RKO (cell line): ENCODE data around the gene ARRDC5.
"Not testable (repeated sequence)": the region's sequence is repeated elsewhere in the genome, so short reads cannot be mapped to it uniquely, and the experiment has no call there.

Experiments
- DNase-seq: peaks from one replicate; pipeline ENCODE4 v3.0.0-alpha.2; 2016; ENCODE audit warnings: low spot score

ARRDC5 gene

GRCh38 chr19:4902796-4903195 lies at the start of gene ARRDC5:
Gene ARRDC5, minus strand, starts transcription at chr19:4902896. Its CDS starts 71 bp downstream, at chr19:4902825.
- DNase-seq, result no peak

- no peak for DNase-seq
Observed at GRCh38 chr19:4951656-4952055, 49.0 kb upstream of the ARRDC5 start.

- DNase-seq, result not testable (repeated sequence)
Observed at GRCh38 chr19:4950650-4951049, 48.0 kb upstream of the ARRDC5 start.

- not testable (repeated sequence) for DNase-seq
Observed at GRCh38 chr19:4941638-4942169, 39.0 kb upstream of the ARRDC5 start.

- no peak for DNase-seq
Observed at GRCh38 chr19:4939466-4939865, 36.8 kb upstream of the ARRDC5 start.

- not testable (repeated sequence) for DNase-seq
Observed at GRCh38 chr19:4938461-4938860, 35.8 kb upstream of the ARRDC5 start.

DNA sequence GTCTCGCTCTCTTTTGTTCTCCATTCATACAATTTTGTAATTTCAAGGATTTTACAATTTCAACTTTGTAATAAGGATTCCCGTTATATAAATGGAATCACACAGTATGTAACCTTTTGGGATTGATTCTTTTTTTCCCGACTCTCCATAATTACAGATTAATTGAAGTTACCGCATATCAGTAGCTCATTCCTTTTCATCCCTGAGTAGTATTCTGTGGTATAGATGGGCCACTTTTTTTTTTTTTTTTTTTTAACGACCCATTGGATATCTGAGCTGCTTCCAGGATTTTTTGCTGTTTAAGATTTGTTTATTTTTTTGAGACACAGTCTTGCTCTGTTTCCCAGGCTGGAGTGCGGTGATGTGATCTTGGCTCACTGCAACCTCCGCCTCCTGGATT lies 34.4 kb upstream of the ARRDC5 start:
- no peak for DNase-seq

- DNase-seq, result no peak
Observed at GRCh38 chr19:4935444-4935843, 32.7 kb upstream of the ARRDC5 start.

GRCh38 chr19:4933528-4933927 lies 30.8 kb upstream of the ARRDC5 start:
- DNase-seq, result no peak

DNA sequence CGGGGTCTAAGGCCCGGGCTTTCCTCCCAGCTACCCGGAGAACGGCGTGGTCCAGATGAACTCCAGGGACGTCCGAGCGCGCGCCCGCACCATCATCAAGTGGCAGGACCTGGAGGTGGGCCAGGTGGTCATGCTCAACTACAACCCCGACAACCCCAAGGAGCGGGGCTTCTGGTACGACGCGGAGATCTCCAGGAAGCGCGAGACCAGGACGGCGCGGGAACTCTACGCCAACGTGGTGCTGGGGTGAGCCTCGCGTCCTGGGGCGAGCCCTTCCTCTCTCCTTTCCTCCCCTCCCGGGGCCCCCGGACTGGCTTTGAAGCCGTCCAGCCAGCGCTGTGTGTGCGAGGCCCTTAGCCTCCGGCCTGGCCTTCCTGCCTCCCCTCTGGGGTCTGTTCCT lies 30.0 kb upstream of the ARRDC5 start:
- DNase-seq, result no peak

DNA sequence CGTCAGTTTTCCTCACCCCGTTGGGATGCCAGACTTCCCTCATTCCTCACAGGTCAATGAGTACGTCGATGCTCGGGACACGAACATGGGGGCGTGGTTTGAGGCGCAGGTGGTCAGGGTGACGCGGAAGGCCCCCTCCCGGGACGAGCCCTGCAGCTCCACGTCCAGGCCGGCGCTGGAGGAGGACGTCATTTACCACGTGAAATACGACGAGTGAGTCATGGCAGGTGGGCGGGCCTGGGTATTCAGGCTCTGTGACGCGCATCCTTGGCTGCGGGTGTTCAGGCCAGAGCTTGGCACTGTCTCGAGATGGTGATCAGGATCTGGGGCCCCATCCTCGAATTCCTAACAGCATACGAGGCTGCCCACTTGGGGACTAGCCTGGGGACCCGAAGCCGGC lies 28.0 kb upstream of the ARRDC5 start:
- DNase-seq, result peak; percentile 39

- DNase-seq, result no peak
Observed at GRCh38 chr19:4929186-4929585, 26.5 kb upstream of the ARRDC5 start.

DNA sequence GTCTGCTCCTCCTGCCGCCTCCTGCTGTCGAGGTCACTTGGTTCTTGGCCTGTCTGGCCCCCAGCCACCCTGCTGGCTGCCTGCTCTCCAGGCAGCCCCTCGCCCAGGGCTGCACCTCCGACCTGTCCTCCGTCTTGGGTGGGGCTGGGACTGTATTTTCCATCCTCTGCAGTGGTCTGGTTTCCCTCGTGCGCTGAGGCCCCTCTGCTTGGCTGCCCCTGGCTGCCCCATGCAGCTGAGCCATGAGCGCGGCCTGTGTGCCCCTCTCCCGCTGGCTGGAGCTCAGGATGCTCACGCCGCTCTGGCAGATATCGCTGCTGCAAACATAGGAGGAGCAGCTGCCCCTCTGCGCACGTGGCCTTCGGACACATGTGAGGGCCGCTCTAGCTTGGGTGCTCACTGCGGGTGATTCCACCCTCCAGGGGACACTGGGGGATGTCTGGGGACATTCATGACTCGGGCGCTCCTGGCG lies 20.6 kb upstream of the ARRDC5 start:
- no peak for DNase-seq

DNA sequence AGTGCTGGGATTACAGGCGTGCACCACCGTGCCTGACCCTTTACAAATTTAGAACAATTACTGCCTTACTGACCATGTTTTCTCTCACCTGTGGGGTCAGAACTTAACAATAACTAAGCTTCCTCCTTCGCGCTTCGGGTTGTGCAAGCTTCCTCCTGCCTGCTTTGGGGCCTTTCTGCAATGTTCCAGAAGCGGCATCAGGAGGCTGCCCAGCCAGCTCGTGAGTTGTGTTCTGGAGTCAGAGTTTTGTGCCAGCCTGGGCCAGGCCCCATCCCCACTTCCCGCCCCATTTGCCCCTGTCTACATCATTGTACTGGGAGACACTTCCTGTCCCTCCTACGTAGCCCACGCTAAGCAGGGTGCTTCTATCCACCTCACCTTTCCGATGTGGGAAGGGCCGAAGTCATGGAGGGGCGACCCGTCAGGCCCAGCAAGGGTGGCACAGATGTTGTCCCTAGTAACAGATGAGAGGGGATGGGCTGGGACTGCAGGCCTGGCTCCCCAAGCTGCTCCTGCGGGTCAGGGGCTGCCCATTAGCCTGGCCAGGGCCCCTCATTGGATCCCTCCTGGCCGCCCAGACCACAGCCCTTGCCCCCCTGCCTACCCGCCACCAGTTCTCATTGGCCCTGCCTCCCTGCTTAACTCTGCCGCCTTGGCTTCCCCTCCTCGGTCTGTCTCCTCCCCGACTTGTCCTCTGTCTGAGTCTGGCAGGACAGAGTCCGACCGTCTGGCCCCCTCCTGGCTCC lies 20.0 kb upstream of the ARRDC5 start:
- no peak for DNase-seq

GRCh38 chr19:4916292-4917082 lies 13.8 kb upstream of the ARRDC5 start:
- no peak for DNase-seq

- DNase-seq, result peak; percentile 40
Observed at GRCh38 chr19:4914736-4915501, 12.2 kb upstream of the ARRDC5 start.

DNA sequence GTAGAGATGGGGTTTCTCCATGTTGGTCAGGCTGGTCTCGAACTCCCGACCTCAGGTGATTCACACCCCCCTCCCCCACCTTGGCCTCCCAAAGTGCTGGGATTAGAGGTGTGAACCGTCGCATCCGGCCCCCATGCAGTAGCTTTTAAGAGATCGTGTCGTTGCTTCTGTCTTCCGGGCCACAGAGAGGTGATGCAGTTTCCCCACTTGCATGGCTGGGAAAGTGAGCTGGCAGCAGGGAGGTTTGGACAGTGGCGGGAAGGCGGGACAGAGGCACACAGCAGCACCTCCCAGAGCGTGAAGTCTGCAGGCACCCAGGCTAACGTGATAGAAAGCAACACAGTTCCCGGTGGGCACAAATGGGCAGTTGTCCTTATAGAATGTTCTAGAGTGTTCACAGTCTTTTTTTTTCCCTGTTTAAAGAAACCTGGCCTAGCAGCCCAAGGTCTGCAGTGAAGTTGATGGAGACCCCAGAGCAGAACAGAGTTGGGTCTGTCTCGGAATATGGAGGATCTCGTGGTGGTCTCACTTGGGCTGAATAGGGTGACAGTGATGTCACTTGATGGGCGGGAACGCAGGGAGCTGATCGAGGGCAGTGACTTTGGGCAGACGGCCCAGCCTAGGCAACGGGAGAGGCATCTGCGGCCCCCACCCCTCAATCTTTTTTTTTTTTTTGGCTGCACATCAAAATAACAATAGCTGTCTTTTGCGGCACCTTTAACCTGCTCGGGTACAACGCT lies 11.5 kb upstream of the ARRDC5 start:
- no peak for DNase-seq

DNA sequence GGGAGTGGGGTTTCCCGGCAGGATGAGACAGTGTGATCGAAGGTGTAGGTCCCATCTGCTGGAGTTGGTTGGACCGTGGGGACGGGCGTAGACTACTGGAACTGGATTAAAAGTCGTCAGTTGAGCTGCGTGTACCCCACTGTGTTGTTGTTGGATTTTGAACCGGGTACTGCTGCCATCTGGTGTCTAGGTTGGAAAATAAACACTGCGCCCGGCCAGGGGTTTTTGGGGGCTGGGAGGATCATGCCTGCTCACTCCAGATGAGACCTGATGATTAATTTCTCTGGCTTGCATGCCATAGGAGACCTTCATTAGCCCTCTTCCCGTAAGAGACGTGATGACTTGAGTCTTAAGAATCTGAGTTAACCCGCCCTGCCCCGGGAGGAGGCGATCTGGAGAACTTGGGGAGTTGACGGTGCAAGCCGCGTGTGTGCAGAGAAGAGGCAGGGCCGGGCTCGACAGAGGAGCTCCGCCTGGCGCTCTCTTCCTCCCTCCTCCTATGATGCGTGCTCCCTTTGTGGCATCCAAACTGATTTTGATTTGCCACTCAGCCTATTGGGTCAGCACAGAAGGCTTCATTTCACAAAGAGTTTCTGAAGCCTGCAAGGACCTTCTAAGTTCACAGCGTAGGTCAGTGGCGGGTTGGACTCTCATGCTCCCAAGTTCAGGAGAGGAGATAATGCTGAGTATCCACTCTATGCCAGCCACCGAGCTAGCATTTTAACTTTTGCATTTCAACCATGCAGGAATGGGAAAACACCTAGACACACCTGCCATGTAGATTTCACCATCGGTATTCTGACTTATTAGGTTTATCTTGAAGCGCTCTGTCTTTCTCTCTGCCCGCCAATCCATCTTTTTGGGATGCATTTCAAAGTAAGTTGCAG lies 9.3 kb upstream of the ARRDC5 start:
- DNase-seq, result peak; percentile 100

DNA sequence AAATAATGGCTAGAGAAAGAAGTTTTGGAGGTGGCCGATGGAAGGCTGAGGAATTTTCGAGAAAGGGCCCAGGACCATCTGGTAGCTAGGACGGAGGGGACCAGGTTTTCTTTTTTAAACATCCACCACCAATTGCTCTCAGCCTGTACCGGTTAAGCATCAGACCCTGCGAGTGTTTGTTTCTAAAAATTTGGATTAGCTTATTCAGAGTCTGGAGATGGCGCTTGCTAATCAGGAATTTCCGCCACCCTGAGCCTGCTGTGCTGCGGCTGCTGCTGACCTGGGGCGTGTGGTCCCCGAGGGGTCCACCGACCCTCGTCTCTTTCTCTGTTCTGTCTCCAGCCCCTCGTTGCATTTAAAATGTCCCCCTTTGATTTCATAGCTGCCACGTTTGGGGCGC lies 8.6 kb upstream of the ARRDC5 start:
- DNase-seq, result peak; percentile 40

GRCh38 chr19:4910594-4911281 lies 8.0 kb upstream of the ARRDC5 start:
- peak; percentile 73 for DNase-seq
